NT2/D1 (cell line): ENCODE data around the gene ARVCF.

Experiments
- DNase-seq: peaks from one replicate; pipeline ENCODE4 v3.0.0-alpha.2; 2011; ENCODE audit warnings: low read depth, low spot score
- H3K27me3 ChIP-seq: 2 replicates; pipeline ENCODE4 v1.6.0; 2011; ENCODE audit warnings: mild to moderate bottlenecking; ENCODE audit not compliant: insufficient read length, insufficient read depth
- H3K36me3 ChIP-seq: 2 replicates; pipeline ENCODE4 v1.6.1; 2011; ENCODE audit warnings: mild to moderate bottlenecking, low read length, mixed read lengths; ENCODE audit not compliant: insufficient read depth, insufficient read length
- H3K4me1 ChIP-seq: 2 replicates; pipeline ENCODE4 v1.5.1; 2011; ENCODE audit not compliant: insufficient read depth, insufficient read length
- H3K4me3 ChIP-seq: 2 replicates; pipeline ENCODE4 v1.5.1; 2011; ENCODE audit warnings: low read depth; ENCODE audit not compliant: insufficient read length
- H3K9ac ChIP-seq: 2 replicates; pipeline ENCODE4 v1.6.0; 2011; ENCODE audit warnings: low read depth; ENCODE audit not compliant: insufficient read length
- H3K9me3 ChIP-seq: 2 replicates; pipeline ENCODE4 v1.5.1; 2011; ENCODE audit warnings: mild to moderate bottlenecking, low read length; ENCODE audit not compliant: insufficient read depth
- SUZ12 ChIP-seq: IDR thresholded peaks from 2 replicates; pipeline ENCODE4 v1.6.1; 2011; ENCODE audit not compliant: insufficient read length, insufficient read depth; ENCODE audit errors: extremely low read depth
- YY1 ChIP-seq: IDR thresholded peaks from 2 replicates; pipeline ENCODE4 v1.6.1; 2011; ENCODE audit not compliant: insufficient read length, insufficient read depth
- ZNF274 ChIP-seq: IDR thresholded peaks from 2 replicates; pipeline ENCODE4 v1.6.1; 2011; ENCODE audit warnings: mild to moderate bottlenecking, low read depth, low read length

The ARVCF gene

GRCh38 chr22:19962909-19963806, 53.5 kb downstream of the ARVCF start:
- DNase-seq = no peak
- TF ChIP-seq YY1 = no peak
- TF ChIP-seq ZNF274 = no peak
- TF ChIP-seq SUZ12 = no peak
- no peak overlapping the region for H3K4me3 ChIP-seq
- H3K9ac ChIP-seq = no peak overlapping the region
- no peaks in the 10 kb centered on the region for H3K27me3 ChIP-seq
- H3K36me3 ChIP-seq = peaks cover 61% of the 10 kb centered on the region
- H3K9me3 ChIP-seq = no peaks in the 10 kb centered on the region
- peaks cover 20% of the 10 kb centered on the region for H3K4me1 ChIP-seq

DNA sequence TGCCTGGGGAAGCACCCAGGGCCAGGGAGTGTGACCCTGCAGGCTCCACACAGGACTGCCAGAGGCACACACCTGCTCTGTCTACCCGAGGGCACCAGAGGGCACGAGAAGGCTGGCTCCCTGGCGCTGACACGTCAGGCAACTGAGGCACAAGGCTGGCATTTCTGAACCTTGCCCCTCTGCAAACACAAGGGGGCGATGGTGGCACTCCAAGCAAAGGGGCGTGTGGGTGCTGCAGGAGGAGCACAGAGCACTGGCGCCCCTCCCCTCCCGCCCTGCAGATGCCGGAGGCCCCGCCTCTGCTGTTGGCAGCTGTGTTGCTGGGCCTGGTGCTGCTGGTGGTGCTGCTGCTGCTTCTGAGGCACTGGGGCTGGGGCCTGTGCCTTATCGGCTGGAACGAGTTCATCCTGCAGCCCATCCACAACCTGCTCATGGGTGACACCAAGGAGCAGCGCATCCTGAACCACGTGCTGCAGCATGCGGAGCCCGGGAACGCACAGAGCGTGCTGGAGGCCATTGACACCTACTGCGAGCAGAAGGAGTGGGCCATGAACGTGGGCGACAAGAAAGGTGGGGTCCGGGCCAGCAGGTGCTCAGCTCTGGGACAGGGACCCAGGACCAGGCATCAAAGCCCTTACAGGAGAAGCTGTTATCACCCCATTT, 54.2 kb downstream of the ARVCF start:
- TF ChIP-seq YY1 = no peak
- DNase-seq = peak; percentile 80
- no peak overlapping the region for H3K4me3 ChIP-seq

DNA sequence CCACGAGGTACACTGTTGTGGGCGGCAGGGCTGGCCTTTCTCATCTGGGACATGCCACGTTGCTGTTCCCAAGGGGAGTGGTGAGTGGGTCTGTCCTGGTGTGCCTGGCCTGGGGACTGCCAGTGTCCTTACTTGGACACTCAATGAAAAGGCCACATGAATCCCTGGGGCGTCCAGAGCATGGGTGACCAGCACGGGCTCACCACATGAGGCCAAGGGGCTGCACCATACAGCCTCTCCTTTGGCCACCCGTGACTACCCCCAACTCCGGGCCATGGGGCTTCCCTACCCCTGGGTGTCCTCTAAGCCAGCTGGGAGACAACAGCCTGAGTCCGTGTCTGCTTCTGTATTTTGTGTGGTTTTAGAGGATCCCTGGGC, 54.8 kb downstream of the ARVCF start:
- no peaks in the 10 kb centered on the region for H3K9me3 ChIP-seq
- DNase-seq = no peak
- peaks cover 20% of the 10 kb centered on the region for H3K4me1 ChIP-seq
- H3K4me3 ChIP-seq = no peak overlapping the region
- TF ChIP-seq ZNF274 (no peak), YY1 (no peak), SUZ12 (no peak)
- H3K36me3 ChIP-seq = peaks cover 56% of the 10 kb centered on the region
- H3K27me3 ChIP-seq = no peaks in the 10 kb centered on the region
- H3K9ac ChIP-seq = no peak overlapping the region

More for the DNA sequence above, 54.2 kb downstream of the ARVCF start:
- H3K9me3 ChIP-seq = no peaks in the 10 kb centered on the region
- H3K4me1 ChIP-seq = peaks cover 20% of the 10 kb centered on the region
- no peaks in the 10 kb centered on the region for H3K27me3 ChIP-seq
- H3K9ac ChIP-seq = peak overlapping the region; percentile 61
- H3K36me3 ChIP-seq = peaks cover 57% of the 10 kb centered on the region

- Histone ChIP-seq H3K4me1 (peaks cover 20% of the 10 kb centered on the region), H3K9ac (no peak overlapping the region), H3K9me3 (no peaks in the 10 kb centered on the region), H3K27me3 (no peaks in the 10 kb centered on the region), H3K4me3 (no peak overlapping the region), H3K36me3 (peaks cover 50% of the 10 kb centered on the region)
- TF ChIP-seq SUZ12 (no peak), ZNF274 (no peak), YY1 (no peak)
- no peak for DNase-seq
These were observed 55.4 kb downstream of the ARVCF start for GRCh38 chr22:19961201-19961580.

DNA sequence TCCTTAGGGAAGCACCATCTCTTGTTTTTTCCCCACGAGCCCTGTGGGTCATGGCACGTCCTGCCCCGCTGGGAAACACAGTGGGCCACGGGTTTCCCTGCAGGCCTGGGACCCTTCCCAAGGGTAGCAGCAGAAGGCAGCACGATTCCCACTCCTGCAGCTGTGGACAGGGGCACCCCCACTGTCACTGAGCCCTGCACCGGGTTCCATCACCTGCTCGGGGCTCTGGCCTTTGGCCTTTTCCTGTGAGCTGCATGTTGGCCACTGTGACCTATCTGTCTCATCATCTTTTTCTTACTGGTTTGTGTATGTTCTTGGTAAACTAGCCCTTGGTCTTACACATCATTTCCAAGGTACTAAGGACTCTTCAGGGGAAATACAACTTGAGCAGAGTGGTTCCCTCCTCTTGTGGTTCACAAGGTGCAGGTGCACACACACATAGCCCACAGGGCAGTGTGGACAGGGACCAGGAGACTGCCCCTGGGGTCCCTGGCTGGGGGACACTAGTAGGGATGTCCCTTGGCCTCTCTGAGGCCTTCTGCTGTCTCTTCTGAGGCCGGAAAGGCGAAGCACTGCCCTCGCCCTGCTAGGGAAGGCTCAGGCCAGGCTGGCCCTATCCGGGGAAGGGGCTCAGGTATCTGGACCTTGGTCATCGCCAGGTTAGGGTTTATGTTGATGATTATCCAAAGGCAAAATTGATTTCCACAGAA, 56.0 kb downstream of the ARVCF start:
- TF ChIP-seq YY1 (no peak), SUZ12 (no peak), ZNF274 (no peak)
- H3K4me1 ChIP-seq = peaks cover 20% of the 10 kb centered on the region
- no peaks in the 10 kb centered on the region for H3K27me3 ChIP-seq
- no peak overlapping the region for H3K4me3 ChIP-seq
- DNase-seq = no peak
- no peak overlapping the region for H3K9ac ChIP-seq
- peaks cover 47% of the 10 kb centered on the region for H3K36me3 ChIP-seq
- no peaks in the 10 kb centered on the region for H3K9me3 ChIP-seq

- H3K4me3 ChIP-seq = no peak overlapping the region
- no peaks in the 10 kb centered on the region for H3K27me3 ChIP-seq
- H3K4me1 ChIP-seq = peaks cover 20% of the 10 kb centered on the region
- TF ChIP-seq YY1 = no peak
- TF ChIP-seq ZNF274 = no peak
- no peak for TF ChIP-seq SUZ12
- DNase-seq = no peak
- H3K9me3 ChIP-seq = no peaks in the 10 kb centered on the region
- peaks cover 49% of the 10 kb centered on the region for H3K36me3 ChIP-seq
- peak overlapping the region; percentile 32 for H3K9ac ChIP-seq
These were observed 56.8 kb downstream of the ARVCF start for GRCh38 chr22:19959587-19960490.
